Posterior vena cava (tissue), 2 donors: Measurements from ENCODE around the gene PADI6. TPM values are rescaled to one million over a fixed set of nuclear protein-coding genes. Genes with fewer than 3 reads are reported as not detected.

ENCODE experiments used
- DNase-seq: peaks from one replicate; pipeline ENCODE4 v3.0.0-alpha.2; 2020; ENCODE audit warnings: low spot score
- intact Hi-C, 2 donors: fragments of 100-400 bp; cut with DNase I; formaldehyde crosslinking; loops; one replicate each; pipeline versions ENCODE4 v1.14.1 to v1.14.2; 2022 to 2023
- total RNA-seq, 2 donors: library from RNA; stranded (reverse); fragmentation: NEBNext Ultra II Directional; extraction: Animal tissue kit (Norgen Biotek cat#: 25700); gene quantifications; one replicate each; pipeline ENCODE4 v1.2.1, GENCODE V29; 2021
- donor health status: DM: yes; HTN: yes; CAD: no.
- donor health status: DM: yes; HTN: yes; CAD: no.

Gene PADI6
- total RNA-seq, 2 donors from 2014 or later: not detected

DNA sequence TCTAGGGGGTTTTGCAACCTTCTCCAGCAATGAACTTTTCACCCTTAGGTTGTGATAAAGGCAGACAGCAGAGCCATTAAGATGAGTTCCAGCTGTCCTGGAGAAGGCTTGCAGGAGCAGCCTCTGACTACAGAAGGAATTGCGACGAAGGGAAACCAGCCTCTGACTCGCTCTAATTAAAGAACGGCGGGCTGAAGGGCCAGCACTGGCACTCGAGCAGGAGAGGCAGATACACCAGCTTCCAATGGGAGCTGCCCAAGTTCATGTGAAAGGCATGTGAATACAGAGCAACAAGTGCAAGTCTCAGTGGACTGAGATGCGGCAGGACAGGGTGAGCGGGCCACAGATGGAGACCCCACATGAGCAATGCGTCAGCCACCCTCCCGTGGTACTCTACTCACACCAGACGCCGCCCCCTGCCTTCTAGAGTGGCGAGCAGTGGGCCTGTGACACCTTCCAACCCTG, 51.8 kb downstream of the PADI6 start:
- intact Hi-C loops: no loop called here

DNA sequence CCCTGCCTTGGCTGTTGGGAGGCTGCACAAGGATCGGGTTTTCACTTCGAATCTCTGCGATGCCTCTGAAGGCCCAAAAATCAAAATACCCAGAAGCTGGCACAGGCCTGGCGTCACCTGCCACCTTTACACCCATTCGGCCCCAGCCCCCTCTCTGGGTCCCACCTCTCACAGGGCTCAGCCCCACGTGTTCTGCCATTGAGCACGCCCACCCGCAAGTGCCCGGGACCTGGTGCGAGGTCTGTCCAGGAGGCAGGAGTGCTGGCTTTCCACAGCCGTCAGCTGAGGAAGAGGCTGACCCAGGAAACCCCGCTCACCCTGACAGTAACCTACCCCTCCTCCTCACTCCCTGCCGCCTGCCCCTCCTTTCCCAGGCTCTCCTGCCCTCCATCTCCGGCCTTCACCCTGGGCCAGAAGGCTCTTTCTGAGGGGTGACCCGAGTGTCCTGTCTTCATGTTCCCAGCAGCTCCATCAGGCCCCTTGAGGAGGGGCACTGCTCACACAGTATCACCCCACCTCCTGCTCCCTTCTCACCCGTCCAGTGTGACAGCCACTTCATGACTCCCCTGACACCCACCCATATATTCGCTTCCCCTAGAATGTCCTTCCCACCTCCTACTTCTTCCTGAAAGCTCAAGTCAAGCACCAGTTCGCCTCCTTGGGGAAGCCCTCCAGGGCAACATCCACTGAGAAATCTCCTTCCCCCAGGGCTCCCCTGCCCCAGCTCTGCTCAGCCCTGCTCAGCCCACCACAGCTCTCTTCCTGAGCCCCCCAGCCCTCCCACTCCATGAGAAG, 54.0 kb downstream of the PADI6 start:
- intact Hi-C loops: no loop called here
- DNase-seq: no peak

More for the DNA sequence above, 51.8 kb downstream of the PADI6 start:
- DNase-seq: no peak

DNA sequence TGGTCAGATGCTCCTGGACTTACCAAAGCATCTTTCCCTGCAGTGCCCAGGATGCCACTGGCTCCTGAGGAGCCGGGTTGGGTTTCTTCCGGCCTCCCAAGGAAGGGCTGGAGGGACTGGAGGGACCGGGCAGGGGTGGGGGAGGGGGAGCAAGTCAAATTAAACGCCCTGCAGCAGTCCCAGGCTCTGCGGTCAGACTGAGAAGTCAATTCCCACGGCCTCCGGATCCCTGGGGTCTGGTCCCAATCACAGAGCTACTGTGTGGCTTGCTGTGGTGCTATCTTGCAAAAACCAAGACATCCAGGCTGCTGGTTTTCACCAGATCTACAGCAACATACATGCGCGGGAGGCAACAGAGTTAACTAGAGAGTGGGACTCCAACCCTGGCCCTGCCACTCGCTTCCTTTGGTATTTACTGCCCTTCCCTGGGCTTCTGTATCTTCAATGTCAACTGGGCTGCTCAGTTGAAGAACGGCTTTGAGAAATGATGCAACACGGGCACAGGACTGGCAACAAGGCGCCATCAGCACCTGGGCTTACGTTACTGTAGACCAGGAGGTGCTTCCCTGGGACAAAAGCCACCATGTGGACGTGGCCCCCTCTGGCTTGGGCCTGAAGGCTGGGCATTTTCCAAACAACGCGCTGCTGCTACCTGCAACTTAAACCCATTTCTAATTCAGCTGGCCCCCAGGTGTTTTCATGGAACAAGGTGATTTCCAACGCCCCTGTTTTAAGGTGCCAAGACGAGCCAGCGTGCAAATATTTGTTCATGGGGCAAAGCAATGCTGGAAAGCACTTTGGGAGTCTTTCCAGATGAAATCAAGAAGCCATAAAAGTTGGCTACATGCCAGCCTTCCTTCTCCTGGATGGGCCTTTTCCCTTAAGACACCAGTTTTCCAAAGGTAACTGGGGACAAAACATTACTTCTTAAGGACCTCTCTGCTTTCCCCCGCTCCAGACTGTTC, 56.0 kb downstream of the PADI6 start:
- intact Hi-C loops: no loop called here

GRCh38 chr1:17429183-17429582, 57.2 kb downstream of the PADI6 start:
- DNase-seq: no peak
- intact Hi-C loops: no loop called here

More for the DNA sequence above, 56.0 kb downstream of the PADI6 start:
- DNase-seq: no peak

DNA sequence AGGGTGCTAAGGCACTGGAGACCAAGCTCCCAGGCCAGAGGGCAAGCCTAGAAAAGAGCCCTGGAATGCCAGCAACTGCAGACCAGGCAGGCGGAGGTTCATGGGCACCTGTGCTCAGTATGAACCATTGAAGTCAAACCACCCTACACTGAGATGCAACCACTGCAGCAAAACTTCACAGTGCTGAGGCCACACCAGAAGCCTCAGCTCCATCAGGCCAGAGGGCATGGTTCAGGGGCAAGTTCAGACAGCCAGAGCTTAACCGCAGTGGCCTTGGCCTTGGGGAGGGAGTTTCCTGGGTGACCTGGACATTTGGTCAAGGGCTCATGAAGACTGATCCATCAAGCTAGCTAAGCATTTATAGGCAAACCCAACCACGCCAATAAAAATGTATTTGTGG, 60.4 kb downstream of the PADI6 start:
- no peak for DNase-seq
- intact Hi-C loops: no loop called here

- DNase-seq: no peak
- intact Hi-C loops: no loop called here
These were observed 61.3 kb downstream of the PADI6 start for GRCh38 chr1:17433261-17433660.

- intact Hi-C loops: no loop called here
These were observed 62.0 kb downstream of the PADI6 start for GRCh38 chr1:17434016-17434415.

DNA sequence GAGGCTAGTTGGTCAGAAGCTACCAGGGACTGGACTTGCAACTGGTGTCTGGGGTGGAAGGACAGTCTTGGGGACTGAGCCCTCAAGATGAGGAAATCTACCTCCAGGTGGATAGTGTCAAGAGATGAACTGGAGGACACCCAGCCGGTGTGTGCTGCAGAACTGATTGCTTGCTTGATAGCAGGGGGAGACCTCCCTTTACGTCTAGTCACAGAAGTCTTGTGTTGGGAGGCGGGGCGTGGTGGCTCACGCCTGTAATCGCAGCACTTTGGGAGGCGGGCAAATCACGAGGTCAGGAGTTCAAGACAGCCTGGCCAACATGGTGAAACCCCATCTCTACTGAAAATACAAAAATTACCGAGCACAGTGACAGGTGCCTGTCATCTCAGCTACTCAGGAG, 62.6 kb downstream of the PADI6 start:
- no peak for DNase-seq
- intact Hi-C loops: no loop called here

More at GRCh38 chr1:17434016-17434415, 62.0 kb downstream of the PADI6 start:
- no peak for DNase-seq

- intact Hi-C loops: no loop called here
- no peak for DNase-seq
These were observed 64.6 kb downstream of the PADI6 start for GRCh38 chr1:17436380-17437174.

GRCh38 chr1:17437260-17437579, 65.2 kb downstream of the PADI6 start:
- no peak for DNase-seq
- intact Hi-C loops: no loop called here

- intact Hi-C loops: no loop called here
- no peak for DNase-seq
These were observed 65.8 kb downstream of the PADI6 start for GRCh38 chr1:17437580-17438317.

DNA sequence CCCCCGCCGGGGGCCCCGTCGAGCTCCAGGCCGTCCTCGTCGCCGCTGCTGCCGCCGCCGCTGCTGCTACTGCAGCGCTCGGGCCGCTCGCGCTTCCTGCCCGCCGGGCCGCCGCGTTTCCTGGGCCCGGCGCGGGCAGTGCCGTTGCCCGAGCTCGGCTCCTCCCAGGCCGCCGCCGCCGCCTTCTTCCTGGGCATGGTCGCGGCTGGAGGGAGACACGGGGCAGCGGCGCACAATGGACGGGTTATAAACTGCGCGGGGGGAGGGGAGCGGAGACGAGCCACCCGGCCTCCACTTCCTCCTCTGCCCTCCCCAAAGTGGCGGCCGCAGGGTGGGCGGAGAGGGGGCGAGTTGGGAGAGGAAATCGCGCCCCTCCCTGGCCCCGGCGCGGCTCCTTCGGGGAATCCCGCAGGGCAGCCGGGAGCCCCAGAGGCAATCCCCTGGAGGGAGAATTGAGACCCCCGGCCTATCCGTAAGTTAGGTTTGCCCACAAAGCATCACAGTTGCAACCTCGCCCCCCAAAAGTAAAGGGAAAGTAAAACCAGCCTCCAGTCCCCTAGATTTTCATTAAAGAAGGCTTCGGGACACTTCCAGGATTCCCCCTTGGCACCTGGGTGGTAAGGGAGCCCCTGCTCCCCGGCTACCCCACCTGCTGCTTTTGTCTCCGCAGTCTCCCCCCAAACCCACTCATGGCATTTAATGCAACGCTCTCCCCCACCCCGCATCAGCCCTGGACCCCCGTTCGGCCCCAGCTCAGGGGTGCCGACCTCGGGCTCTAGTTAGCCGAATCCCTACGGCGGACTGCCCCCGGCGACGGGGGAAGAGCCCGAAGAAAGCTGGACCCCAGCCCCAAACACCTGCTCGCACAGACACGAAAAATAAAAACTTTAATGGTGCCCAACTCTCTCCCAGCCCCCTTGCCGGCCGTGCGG, 66.6 kb downstream of the PADI6 start:
- intact Hi-C loops: no loop called here
- DNase-seq: peak; percentile 92

DNA sequence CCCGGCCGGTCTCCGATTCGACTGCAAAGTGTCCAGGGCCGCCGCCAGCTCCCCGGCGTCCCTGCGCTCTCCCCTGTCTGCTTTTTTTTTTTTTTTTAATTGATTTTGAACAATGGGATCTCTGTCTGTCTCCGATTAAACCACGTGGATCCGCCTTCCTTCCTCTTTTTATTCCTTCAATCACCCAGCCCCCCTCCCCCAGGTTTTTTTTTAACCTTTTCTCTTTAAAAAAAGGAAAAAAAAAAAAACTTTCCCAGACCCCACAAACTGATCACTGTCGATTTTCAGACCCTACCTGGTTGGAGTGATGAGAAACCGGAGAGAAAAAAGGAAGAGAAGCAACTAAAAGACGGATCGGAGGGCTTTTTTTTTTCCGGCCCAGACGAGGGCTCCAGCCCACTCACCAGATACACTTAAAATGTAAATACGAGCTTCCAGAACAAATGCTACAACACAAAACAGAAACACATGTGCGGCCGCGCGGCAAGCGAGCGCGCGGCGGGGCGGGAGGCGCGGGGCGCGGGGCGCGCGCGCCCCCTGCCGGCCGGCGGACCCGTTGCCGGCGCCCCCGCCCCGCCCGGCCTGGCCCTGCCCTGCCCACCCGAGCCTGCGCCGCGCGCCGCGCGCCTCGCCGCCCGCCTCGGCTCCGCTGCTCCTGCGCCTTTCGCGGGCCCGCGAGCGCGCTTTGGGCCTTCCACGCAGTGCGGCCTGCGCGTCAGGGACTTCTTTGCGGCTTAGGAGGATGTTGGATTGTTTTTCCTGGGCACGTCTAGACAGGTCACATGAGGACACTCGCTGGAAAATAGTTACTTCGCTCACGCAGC, 67.5 kb downstream of the PADI6 start, which contains the start of gene RCC2:
Gene RCC2, minus strand, starts transcription at position 428 of the 824 bp plus-strand sequence. CDS start 1,163 bp downstream, outside the sequence.
- intact Hi-C loops: no loop called here
- DNase-seq: peak; percentile 90

DNA sequence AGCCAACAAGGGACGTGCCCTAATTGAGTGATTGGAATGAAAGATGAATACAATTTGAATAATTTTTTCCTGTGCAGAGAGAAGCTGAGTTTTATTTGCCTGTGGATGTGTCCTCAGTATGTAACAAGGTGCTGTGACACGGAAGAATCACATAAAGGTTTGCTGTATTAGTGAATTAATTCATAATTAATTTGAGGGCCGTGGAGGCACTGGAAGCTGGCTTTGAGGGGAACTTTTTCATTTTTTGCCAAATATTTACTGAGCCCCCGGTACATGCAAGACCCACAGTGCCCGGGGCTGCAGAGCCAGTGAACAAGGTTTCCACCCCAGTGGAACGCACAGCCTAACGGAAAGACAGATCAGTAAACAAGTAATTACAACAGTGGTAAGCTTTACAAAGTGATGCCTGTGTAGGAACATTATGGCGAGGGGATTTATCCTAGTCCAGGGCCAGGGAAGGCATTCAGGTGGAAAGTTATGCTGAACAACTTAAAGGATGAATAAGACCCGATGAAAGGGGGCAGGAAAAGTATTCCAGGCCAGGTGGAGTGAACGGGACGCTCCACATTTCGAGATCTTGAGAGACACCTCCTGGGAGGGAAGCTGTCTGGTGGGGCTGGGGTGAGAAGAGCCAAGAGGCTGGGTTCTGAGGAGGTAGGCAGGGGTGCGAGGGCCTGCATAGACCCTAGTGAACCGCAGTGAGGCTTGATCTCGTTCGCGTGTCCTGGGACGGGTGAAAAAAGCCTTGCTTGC, 68.3 kb downstream of the PADI6 start:
- intact Hi-C loops: no loop called here
- no peak for DNase-seq

GRCh38 chr1:17440827-17441168, 68.8 kb downstream of the PADI6 start:
- intact Hi-C loops: no loop called here
- no peak for DNase-seq

GRCh38 chr1:17441265-17441992, 69.4 kb downstream of the PADI6 start:
- intact Hi-C loops: no loop called here
- DNase-seq: no peak
